ENCODE measurements around the gene FGFR2. TPM values are rescaled to one million over a fixed set of nuclear protein-coding genes. Genes with fewer than 3 reads are reported as not detected.

Gene FGFR2
- total and polyA plus RNA-seq, 2 of the 4 experiments (the other 2 are of a cell fraction) = not detected

DNA sequence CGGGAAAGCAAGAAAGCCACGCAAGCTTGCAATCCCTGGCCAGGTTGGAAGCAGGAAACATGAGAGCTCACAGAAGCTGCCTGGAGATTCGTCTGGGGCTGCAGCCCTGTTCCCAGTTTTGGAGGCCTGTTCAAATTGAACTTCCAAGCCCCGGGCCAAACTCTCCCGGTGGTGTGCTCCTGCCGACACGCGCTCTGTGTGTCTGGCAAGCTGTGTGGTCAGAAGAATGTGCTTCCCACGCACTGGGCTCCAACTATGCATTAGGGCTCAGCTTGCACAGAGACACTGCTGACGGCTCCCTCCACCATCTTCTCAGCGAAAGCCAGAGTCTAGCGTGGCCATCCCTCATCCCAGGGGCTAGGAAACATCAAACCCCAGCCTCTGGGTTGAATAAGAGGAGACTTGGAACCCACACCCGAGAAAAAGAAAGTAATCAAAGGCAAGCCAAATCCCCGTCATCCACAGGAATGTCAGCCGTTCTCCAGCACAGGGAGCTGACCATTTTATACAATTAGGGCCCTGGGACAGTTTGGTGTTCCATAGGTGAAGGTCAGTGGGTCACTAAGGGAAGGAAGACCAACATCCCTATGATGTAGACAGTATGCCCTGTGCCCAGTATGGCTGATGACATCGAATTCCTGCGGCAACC is 107.2 kb downstream of the FGFR2 start:
- H4K5ac ChIP-seq (ENCODE audit: low read depth, low read length) = no peak overlapping the region
- no peak overlapping the region for H3K14ac ChIP-seq (replicated peaks; ENCODE audit: low read depth, low read length)
- intact Hi-C loops (cut with micrococcal nuclease) = no loop called here
- peaks cover 47% of the 10 kb centered on the region for H3K9me3 ChIP-seq (ENCODE audit: control insufficient read depth, insufficient read depth, low read length)
- H2BK20ac ChIP-seq (ENCODE audit: low read depth, low read length) = no peak overlapping the region
- WGBS, 2 experiments (ENCODE audit: extremely low coverage in 2 of 2, insufficient read length in 1 of 2) = 58% methylated on average over 9 of the region's 17 CpGs; no CpG with 5 or more reads in 1 of the 2 experiments
- no peak overlapping the region for H2AK9ac ChIP-seq (replicated peaks; ENCODE audit: low read depth, low read length, poor library complexity)
- ATAC-seq (ENCODE audit: low read depth) (no peak), DNase-seq (no peak)
- H3K36me3 ChIP-seq (ENCODE audit: control insufficient read depth, insufficient read depth, low read length) = no peaks in the 10 kb centered on the region
- in situ Hi-C loops (cut with MboI; ENCODE audit: low sequenced_read_pairs) = no loop called here
- no peak overlapping the region for H2AFZ ChIP-seq (replicated peaks; ENCODE audit: low read length, poor library complexity)
- TF ChIP-seq CEBPB (IDR thresholded peaks at IDR 0.05; ENCODE audit: low read depth, low read length) (no peak), CHD1 (IDR thresholded peaks at IDR 0.05; ENCODE audit: low read depth, low read length) (no peak), RAD21 (IDR thresholded peaks at IDR 0.05; ENCODE audit: low read length) (no peak), RFX5 (IDR thresholded peaks at IDR 0.05; ENCODE audit: low read depth, low read length) (no peak), FOS (IDR thresholded peaks at IDR 0.05; ENCODE audit: low read depth, low read length) (no peak), MAZ (IDR thresholded peaks at IDR 0.05; ENCODE audit: borderline replicate concordance, low read depth, low read length) (no peak), RCOR1 (IDR thresholded peaks at IDR 0.05; ENCODE audit: insufficient replicate concordance, low read length) (no peak), BHLHE40 (IDR thresholded peaks at IDR 0.05; ENCODE audit: low read depth, low read length) (no peak), SMC3 (IDR thresholded peaks at IDR 0.05; ENCODE audit: low read depth, low read length) (no peak), NFE2L2 (IDR thresholded peaks at IDR 0.05; ENCODE audit: low read depth, low read length) (no peak), MAFK (IDR thresholded peaks at IDR 0.05; ENCODE audit: low read depth, low read length) (no peak), MXI1 (IDR thresholded peaks at IDR 0.05; ENCODE audit: borderline replicate concordance, low read depth, low read length) (no peak), POLR2A (IDR thresholded peaks at IDR 0.05; ENCODE audit: low read depth, low read length) (no peak)
- TF ChIP-seq, protein P1, sequence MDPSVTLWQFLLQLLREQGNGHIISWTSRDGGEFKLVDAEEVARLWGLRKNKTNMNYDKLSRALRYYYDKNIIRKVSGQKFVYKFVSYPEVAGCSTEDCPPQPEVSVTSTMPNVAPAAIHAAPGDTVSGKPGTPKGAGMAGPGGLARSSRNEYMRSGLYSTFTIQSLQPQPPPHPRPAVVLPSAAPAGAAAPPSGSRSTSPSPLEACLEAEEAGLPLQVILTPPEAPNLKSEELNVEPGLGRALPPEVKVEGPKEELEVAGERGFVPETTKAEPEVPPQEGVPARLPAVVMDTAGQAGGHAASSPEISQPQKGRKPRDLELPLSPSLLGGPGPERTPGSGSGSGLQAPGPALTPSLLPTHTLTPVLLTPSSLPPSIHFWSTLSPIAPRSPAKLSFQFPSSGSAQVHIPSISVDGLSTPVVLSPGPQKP (IDR thresholded peaks at IDR 0.05; ENCODE audit: borderline replicate concordance, low read depth, low read length) = no peak
- TF ChIP-seq, protein P2, sequence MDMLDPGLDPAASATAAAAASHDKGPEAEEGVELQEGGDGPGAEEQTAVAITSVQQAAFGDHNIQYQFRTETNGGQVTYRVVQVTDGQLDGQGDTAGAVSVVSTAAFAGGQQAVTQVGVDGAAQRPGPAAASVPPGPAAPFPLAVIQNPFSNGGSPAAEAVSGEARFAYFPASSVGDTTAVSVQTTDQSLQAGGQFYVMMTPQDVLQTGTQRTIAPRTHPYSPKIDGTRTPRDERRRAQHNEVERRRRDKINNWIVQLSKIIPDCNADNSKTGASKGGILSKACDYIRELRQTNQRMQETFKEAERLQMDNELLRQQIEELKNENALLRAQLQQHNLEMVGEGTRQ (IDR thresholded peaks at IDR 0.05; ENCODE audit: low read depth, low read length) = no peak
- TF ChIP-seq, protein P3, sequence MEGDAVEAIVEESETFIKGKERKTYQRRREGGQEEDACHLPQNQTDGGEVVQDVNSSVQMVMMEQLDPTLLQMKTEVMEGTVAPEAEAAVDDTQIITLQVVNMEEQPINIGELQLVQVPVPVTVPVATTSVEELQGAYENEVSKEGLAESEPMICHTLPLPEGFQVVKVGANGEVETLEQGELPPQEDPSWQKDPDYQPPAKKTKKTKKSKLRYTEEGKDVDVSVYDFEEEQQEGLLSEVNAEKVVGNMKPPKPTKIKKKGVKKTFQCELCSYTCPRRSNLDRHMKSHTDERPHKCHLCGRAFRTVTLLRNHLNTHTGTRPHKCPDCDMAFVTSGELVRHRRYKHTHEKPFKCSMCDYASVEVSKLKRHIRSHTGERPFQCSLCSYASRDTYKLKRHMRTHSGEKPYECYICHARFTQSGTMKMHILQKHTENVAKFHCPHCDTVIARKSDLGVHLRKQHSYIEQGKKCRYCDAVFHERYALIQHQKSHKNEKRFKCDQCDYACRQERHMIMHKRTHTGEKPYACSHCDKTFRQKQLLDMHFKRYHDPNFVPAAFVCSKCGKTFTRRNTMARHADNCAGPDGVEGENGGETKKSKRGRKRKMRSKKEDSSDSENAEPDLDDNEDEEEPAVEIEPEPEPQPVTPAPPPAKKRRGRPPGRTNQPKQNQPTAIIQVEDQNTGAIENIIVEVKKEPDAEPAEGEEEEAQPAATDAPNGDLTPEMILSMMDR (conservative IDR thresholded peaks at IDR 0.05; ENCODE audit: low read depth, low read length) = no peak
- dilution Hi-C loops (cut with HindIII; ENCODE audit: low sequenced_read_pairs, unreplicated experiment) = no loop called here
- no peak overlapping the region for H4K91ac ChIP-seq (ENCODE audit: insufficient read depth, low read depth, low read length)
- H2BK15ac ChIP-seq (ENCODE audit: low read depth, low read length) = no peak overlapping the region
- BruUV-seq (replicated peaks) = no TSS peak
- no peak overlapping the region for H4K8ac ChIP-seq (ENCODE audit: low read depth in 2 of 2, low read length in 2 of 2)
- H3K27me3 ChIP-seq (ENCODE audit: control insufficient read depth, insufficient read depth, low read length) = no peaks in the 10 kb centered on the region
- H4K20me1 ChIP-seq (ENCODE audit: insufficient read depth, low read length) = no peaks in the 10 kb centered on the region
- no peak overlapping the region for H2BK5ac ChIP-seq (ENCODE audit: low read depth, low read length, poor library complexity, severe bottlenecking)
- no peak overlapping the region for H3K27ac ChIP-seq (ENCODE audit: insufficient read depth, low read length)
- no peak overlapping the region for H3K9ac ChIP-seq (ENCODE audit: low read depth, low read length)
- no peak overlapping the region for H3K56ac ChIP-seq (ENCODE audit: extremely low read depth, insufficient read depth, low read length)
- ChIA-PET POLR2A (ENCODE audit: unreplicated experiment) (no interaction called here), CTCF (no interaction called here)
- no peak overlapping the region for H3K23ac ChIP-seq (ENCODE audit: low read depth, low read length)
- H3K4me1 ChIP-seq (ENCODE audit: control insufficient read depth, insufficient read depth, low read length) = no peaks in the 10 kb centered on the region
- H3K18ac ChIP-seq (ENCODE audit: low read depth, low read length) = no peak overlapping the region
- H3K9me1 ChIP-seq (ENCODE audit: insufficient read depth, low read length) = no peaks in the 10 kb centered on the region
- no peak overlapping the region for H3K4ac ChIP-seq (ENCODE audit: low read depth, low read length)
- H2BK120ac ChIP-seq (ENCODE audit: low read depth, low read length) = no peak overlapping the region
- no peaks in the 10 kb centered on the region for H3K79me1 ChIP-seq (ENCODE audit: low read depth in 1 of 2, low read length in 2 of 2)
- no peak overlapping the region for H2AK5ac ChIP-seq (ENCODE audit: low read depth, low read length)
- no peak overlapping the region for H3K4me3 ChIP-seq (ENCODE audit: insufficient read depth, low read depth, low read length)
- no peak overlapping the region for H3K4me2 ChIP-seq (ENCODE audit: low read depth, low read length)

All from IMR-90 (cell line).